Measurements from ENCODE around the gene SIVA1.
A peak's percentile ranks its signal among the peaks of the same experiment; 100 is the strongest.

The SIVA1 gene

DNA sequence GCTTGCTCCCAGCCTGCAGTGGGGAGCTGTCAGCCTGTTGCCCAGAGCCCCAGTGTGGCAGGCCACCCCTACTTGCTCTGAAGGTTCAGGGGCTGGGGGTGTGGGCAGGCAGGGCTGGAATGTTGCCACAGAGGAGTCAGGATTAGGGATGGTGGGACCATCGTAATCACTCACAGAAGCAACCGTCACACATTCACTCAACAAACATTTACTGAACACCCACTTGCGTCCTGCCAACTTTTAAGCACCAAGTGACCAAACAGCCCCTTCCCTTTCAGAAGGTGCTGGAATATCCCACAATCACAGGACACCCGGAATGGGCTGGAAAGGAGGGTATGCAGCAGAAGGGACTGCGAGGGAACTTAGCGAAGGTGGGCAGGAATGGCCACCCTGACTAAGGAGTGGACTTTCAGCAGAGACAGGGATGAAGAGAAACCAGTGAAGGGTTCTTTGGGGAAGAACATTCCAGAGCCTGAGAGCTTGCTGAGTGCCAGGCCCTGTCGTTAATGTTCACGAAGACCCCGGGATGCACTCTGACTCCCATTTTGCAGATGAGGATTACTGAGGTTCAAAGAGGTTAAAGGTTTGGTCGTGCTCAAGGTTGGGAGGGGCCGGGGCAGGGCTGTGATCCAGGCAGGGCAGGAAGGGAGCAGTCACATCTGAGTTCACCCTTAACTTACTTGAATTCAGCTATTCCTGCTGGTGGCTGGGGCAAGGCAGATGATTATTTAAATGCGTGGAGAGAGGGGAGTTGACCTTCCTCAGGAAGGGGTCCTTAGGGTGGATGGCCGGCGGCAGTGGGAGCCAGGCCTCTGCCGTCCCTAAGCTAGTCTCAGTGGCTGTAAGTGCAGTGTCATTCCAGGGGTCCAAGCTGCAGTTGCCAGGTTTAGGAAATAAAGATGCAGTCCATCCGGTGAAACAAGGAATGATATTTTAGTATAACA, 45.6 kb downstream of the SIVA1 start:
- CTCF ChIA-PET: no interaction called here
- POLR2A ChIA-PET: interaction anchor here (1.0 to 1.1 kb wide), 2 partner anchors 46 kb away, joined by 3 read pairs; partner anchors contain the start of gene SIVA1
- DNase-seq (ENCODE audit: extremely low spot score): no peak
- TF ChIP-seq, protein P1, sequence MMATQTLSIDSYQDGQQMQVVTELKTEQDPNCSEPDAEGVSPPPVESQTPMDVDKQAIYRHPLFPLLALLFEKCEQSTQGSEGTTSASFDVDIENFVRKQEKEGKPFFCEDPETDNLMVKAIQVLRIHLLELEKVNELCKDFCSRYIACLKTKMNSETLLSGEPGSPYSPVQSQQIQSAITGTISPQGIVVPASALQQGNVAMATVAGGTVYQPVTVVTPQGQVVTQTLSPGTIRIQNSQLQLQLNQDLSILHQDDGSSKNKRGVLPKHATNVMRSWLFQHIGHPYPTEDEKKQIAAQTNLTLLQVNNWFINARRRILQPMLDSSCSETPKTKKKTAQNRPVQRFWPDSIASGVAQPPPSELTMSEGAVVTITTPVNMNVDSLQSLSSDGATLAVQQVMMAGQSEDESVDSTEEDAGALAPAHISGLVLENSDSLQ (IDR thresholded peaks at IDR 0.05): no peak
- TF ChIP-seq HDGF (IDR thresholded peaks at IDR 0.05; ENCODE audit: borderline replicate concordance) (no peak), SUZ12 (IDR thresholded peaks at IDR 0.05) (no peak), L3MBTL2 (conservative IDR thresholded peaks at IDR 0.05) (no peak), NFRKB (IDR thresholded peaks at IDR 0.05) (no peak), FOXM1 (IDR thresholded peaks at IDR 0.05; ENCODE audit: borderline replicate concordance) (no peak), FOXA1 (IDR thresholded peaks at IDR 0.05) (no peak), TARDBP (IDR thresholded peaks at IDR 0.05) (no peak), BHLHE40 (IDR thresholded peaks at IDR 0.05; ENCODE audit: borderline replicate concordance) (no peak), ELF4 (IDR thresholded peaks at IDR 0.05) (no peak), SP1 (IDR thresholded peaks at IDR 0.05) (no peak), ARNT (IDR thresholded peaks at IDR 0.05) (no peak), FOXK2 (IDR thresholded peaks at IDR 0.05) (no peak), ZNF384 (IDR thresholded peaks at IDR 0.05) (no peak), CTBP1 (IDR thresholded peaks at IDR 0.05; ENCODE audit: borderline replicate concordance) (no peak)

DNA sequence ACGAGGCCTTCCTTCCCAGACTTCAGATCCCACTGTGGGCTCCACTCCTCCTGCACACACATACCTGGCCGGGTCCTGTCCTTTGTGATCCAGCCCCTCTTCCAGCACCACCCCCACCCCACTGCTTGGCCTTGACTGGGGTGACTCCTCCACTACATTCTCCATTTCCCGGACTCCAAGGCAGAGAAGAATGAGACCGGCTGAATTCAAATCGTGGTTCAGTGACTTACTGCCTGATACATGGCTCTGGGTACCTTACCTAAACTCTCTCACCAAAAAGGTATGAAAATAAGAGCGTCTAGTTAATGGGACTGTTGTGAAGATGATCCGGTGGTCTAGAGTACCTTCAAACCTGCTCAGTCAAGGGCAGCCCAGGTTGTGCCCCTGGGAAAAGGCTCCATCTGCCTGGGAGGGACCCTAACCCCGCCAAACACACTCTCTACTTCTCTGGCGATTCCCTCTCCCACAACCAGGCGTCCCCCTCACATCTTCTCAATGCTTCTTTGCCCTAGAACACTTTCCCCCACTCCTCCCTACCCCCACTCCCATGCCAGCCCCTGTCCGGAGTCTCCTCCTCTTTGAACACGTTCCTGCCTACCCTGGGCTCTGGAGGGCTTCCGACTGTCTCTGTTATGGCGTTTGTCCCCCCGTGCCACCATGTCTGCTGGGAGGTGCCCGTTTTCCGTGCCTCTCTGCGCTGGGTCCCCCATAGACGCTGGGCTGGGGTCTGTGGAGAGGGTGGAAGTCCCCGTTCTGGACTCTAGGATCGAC, 46.5 kb downstream of the SIVA1 start:
- POLR2A ChIA-PET: interaction anchor here (1.0 to 1.6 kb wide), 2 partner anchors 46 to 47 kb away, joined by 3 to 5 read pairs; partner anchors contain the start of gene SIVA1
- no peak for DNase-seq (ENCODE audit: extremely low spot score)
- CTCF ChIA-PET: no interaction called here
- TF ChIP-seq SUZ12 (IDR thresholded peaks at IDR 0.05) (no peak), ARNT (IDR thresholded peaks at IDR 0.05) (no peak)
- TF ChIP-seq, protein P1 (IDR thresholded peaks at IDR 0.05): no peak

DNA sequence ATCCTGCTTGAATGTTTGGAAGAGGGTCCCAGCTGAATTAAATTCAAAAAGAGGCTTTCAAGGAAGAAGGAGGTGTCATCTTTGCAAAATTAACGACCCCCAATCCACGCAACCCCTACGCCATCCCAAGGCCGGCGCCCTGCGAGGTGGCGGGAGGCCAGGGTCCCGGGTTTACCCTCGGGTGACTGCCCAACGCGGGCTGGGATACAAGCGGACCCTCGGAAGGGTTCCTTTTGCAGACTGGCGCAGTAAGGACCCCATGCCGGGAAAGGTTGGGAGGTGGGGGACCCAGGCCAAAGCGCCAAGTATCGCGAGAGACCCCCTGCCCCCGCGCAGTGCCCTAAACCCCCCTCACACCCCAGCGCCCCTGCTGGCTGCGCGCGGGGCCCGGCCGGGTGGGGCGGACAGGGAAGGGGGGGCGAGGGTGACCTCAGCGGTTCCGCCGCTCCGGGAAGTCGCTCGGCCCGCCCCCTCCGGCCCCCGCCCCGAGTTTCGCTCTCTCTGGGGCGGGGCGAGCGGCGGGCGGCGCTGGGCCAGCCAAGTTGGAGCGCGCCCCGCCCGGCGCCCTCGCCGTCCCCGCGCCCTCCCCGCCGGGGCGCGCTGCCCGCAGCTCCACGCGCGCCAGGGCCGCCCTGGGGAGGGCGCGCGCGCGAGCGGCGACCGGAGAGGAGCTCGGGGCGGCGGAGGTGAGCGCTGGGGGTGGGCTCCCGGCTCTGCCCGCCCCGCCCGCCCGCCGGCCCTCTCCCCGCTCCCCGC, 47.2 kb downstream of the SIVA1 start:
- ChIA-PET POLR2A (interaction anchor here (0.9 to 1.6 kb wide), 3 partner anchors 13 to 49 kb away, joined by 3 to 5 read pairs (median 4); partner anchors contain the start of gene SIVA1), CTCF (interaction anchor here (1.0 kb wide), 1 partner anchor 27 kb away, joined by 3 read pairs; no protein-coding TSS in a partner anchor)
- no peak for TF ChIP-seq ZNF384 (IDR thresholded peaks at IDR 0.05)
- no peak for TF ChIP-seq NFRKB (IDR thresholded peaks at IDR 0.05)
- TF ChIP-seq CTBP1 (IDR thresholded peaks at IDR 0.05; ENCODE audit: borderline replicate concordance): no peak
- TF ChIP-seq HDGF (IDR thresholded peaks at IDR 0.05; ENCODE audit: borderline replicate concordance): no peak
- no peak; the same call in 1 of the 2 replicates for TF ChIP-seq FOXM1 (IDR thresholded peaks at IDR 0.05; ENCODE audit: borderline replicate concordance)
- no peak for TF ChIP-seq ELF4 (IDR thresholded peaks at IDR 0.05)
- TF ChIP-seq, protein P1 (IDR thresholded peaks at IDR 0.05): no peak
- no peak for TF ChIP-seq TARDBP (IDR thresholded peaks at IDR 0.05)
- no peak for TF ChIP-seq SP1 (IDR thresholded peaks at IDR 0.05)
- no peak for TF ChIP-seq FOXA1 (IDR thresholded peaks at IDR 0.05)
- TF ChIP-seq SUZ12 (IDR thresholded peaks at IDR 0.05): no peak
- TF ChIP-seq LEF1 (IDR thresholded peaks at IDR 0.05; ENCODE audit: borderline replicate concordance): no peak
- TF ChIP-seq FOXK2 (IDR thresholded peaks at IDR 0.05): no peak
- DNase-seq (ENCODE audit: extremely low spot score): peak; percentile 64

DNA sequence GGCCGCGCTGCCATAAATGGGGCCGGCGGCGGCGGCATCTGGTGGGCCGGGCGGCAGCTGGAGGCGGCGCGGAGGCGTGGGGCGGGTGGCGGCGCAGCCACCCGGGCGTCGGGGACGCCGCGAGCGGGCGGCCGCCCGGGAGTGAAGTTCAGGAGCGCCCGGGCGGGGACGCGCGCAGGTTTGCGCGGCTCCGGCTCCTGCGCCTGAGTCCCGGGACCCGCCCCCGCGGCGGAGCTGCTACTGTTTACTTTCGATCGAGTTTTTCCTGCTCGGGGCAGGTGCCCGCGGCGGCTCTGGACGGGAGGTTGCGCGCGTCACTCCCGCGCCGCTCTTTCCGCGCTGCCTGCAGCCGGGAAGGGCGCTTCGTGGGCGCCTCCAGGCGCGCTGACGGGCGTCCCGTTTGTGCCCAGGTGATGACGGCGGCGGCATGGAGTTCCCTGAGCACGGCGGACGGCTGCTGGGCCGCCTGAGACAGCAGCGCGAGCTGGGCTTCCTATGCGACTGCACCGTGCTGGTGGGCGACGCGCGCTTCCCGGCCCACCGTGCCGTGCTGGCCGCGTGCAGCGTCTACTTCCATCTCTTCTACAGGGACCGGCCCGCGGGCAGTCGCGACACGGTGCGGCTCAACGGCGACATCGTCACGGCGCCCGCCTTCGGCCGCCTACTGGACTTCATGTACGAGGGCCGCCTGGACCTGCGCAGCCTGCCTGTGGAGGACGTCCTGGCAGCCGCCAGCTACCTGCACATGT, 48.0 kb downstream of the SIVA1 start, which contains the start of gene ZBTB42:
ZBTB42 (plus strand) TSS at position 331 of the 749 bp plus-strand sequence; CDS start at position 428, 97 bp downstream.
- DNase-seq (ENCODE audit: extremely low spot score): peak; percentile 55
- POLR2A ChIA-PET: interaction anchor here (0.9 to 1.6 kb wide), 3 partner anchors 13 to 50 kb away, joined by 3 to 5 read pairs (median 4); partner anchors contain the start of gene SIVA1
- TF ChIP-seq NFRKB (IDR thresholded peaks at IDR 0.05) (no peak), ELF4 (IDR thresholded peaks at IDR 0.05) (no peak), SUZ12 (IDR thresholded peaks at IDR 0.05) (no peak), ZNF384 (IDR thresholded peaks at IDR 0.05) (no peak), ARNT (IDR thresholded peaks at IDR 0.05) (no peak), FOXK2 (IDR thresholded peaks at IDR 0.05) (no peak), FOXA1 (IDR thresholded peaks at IDR 0.05) (no peak)

More for the DNA sequence above, 48.0 kb downstream of the SIVA1 start, which contains the start of gene ZBTB42:
- CTCF ChIA-PET: interaction anchor here (0.6 to 1.0 kb wide), 2 partner anchors 26 to 1027 kb away, joined by 3 read pairs; no protein-coding TSS in a partner anchor
